Skeletal muscle cell (primary cell): ENCODE results near the gene UBE4B.
A peak's percentile ranks its signal among the peaks of the same experiment; 100 is the strongest.
"Not testable (repeated sequence)": the region's sequence is repeated elsewhere in the genome, so short reads cannot be mapped to it uniquely, and the experiment has no call there.

ENCODE experiments used
- DNase-seq: peaks from one replicate; pipeline ENCODE4 v3.0.0-alpha.2; 2010; ENCODE audit warnings: low read depth
- H3K4me3 ChIP-seq: 2 replicates; pipeline ENCODE4 v1.5.1; 2011; ENCODE audit warnings: low read depth, mild to moderate bottlenecking, control low read depth, low read length, moderate library complexity

Gene UBE4B

GRCh38 chr1:10032590-10033358, at the start of gene UBE4B:
Gene UBE4B (plus strand): TSS chr1:10032958. CDS start chr1:10033671, 713 bp downstream.
- DNase-seq = peak; percentile 92
- peak within 1 kb of the TSS; percentile 84 for H3K4me3 ChIP-seq

GRCh38 chr1:9984253-9984652, 48.5 kb upstream of the UBE4B start:
- no peak for DNase-seq
- no peak overlapping the region for H3K4me3 ChIP-seq

GRCh38 chr1:9985001-9985400, 47.8 kb upstream of the UBE4B start:
- no peak overlapping the region for H3K4me3 ChIP-seq
- no peak for DNase-seq

- no peak for DNase-seq
- H3K4me3 ChIP-seq = no peak overlapping the region
Measured at GRCh38 chr1:9989773-9990172, 43.0 kb upstream of the UBE4B start.

GRCh38 chr1:9990944-9991343, 41.8 kb upstream of the UBE4B start:
- no peak for DNase-seq
- no peak overlapping the region for H3K4me3 ChIP-seq

- H3K4me3 ChIP-seq = no peak overlapping the region
- DNase-seq = no peak
Measured at GRCh38 chr1:9992910-9993309, 39.8 kb upstream of the UBE4B start.

- no peak overlapping the region for H3K4me3 ChIP-seq
- no peak for DNase-seq
Measured at GRCh38 chr1:9993561-9994075, 39.1 kb upstream of the UBE4B start.

- DNase-seq = no peak
Measured at GRCh38 chr1:9996624-9997582, 35.9 kb upstream of the UBE4B start, which contains the start of gene RBP7. Gene RBP7 (plus strand): TSS chr1:9997228. CDS start chr1:9997259, 31 bp downstream.

GRCh38 chr1:10001016-10001665, 31.6 kb upstream of the UBE4B start:
- DNase-seq = no peak
- H3K4me3 ChIP-seq = no peak overlapping the region

More at GRCh38 chr1:9996624-9997582, 35.9 kb upstream of the UBE4B start, which contains the start of gene RBP7:
- H3K4me3 ChIP-seq = peak within 1 kb of the TSS; percentile 33

GRCh38 chr1:10005248-10005647, 27.5 kb upstream of the UBE4B start:
- DNase-seq, H3K4me3 ChIP-seq: not testable (repeated sequence)

- H3K4me3 ChIP-seq = no peak overlapping the region
- no peak for DNase-seq
Measured at GRCh38 chr1:10007169-10007568, 25.6 kb upstream of the UBE4B start.

GRCh38 chr1:10014016-10014415, 18.7 kb upstream of the UBE4B start:
- no peak for DNase-seq
- no peak overlapping the region for H3K4me3 ChIP-seq

GRCh38 chr1:10019561-10019960, 13.2 kb upstream of the UBE4B start:
- DNase-seq = no peak
- H3K4me3 ChIP-seq = no peak overlapping the region

GRCh38 chr1:10020086-10020485, 12.7 kb upstream of the UBE4B start:
- no peak overlapping the region for H3K4me3 ChIP-seq
- no peak for DNase-seq

- not testable (repeated sequence) for DNase-seq, H3K4me3 ChIP-seq
Measured at GRCh38 chr1:10020678-10021077, 12.1 kb upstream of the UBE4B start.

- H3K4me3 ChIP-seq, DNase-seq: not testable (repeated sequence)
Measured at GRCh38 chr1:10021992-10022391, 10.8 kb upstream of the UBE4B start.

- no peak overlapping the region for H3K4me3 ChIP-seq
Measured at GRCh38 chr1:10022656-10023055, 10.1 kb upstream of the UBE4B start.

GRCh38 chr1:10025354-10025753, 7.4 kb upstream of the UBE4B start:
- no peak overlapping the region for H3K4me3 ChIP-seq
- DNase-seq = no peak

More at GRCh38 chr1:10022656-10023055, 10.1 kb upstream of the UBE4B start:
- no peak for DNase-seq

GRCh38 chr1:10027027-10027426, 5.7 kb upstream of the UBE4B start:
- no peak overlapping the region for H3K4me3 ChIP-seq
- no peak for DNase-seq
